SW480 (cell line): ENCODE results near the gene TWF2.

Experiments used
- DNase-seq: peaks from one replicate; pipeline ENCODE4 v3.0.0-alpha.2; 2016; ENCODE audit warnings: low spot score

Gene TWF2

DNA sequence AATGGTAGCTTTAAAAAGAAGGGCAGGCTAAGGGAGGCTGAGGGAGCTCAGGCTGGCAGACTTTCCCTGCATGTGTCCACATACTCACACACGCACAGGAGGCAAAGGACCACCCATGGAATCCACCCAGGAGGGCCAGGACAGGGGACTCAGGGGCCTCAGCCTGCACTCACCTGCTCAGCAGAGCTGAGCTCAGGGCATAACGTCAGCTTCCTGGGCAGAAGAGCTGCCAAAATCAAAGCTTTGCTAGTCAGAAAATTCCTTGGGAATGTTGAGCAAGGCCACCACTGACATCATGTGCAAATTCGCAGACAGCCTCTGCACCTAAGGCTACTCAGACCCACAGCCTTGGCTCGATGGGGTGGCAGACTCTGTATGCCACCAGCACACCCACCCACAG lies 57.4 kb downstream of the TWF2 start:
- DNase-seq, result no peak
